ENCODE results near the gene PAQR9.

GRCh38 chr3:143001034-143001368, 37.5 kb upstream of the PAQR9 start:
- TF ChIP-seq, protein P1, sequence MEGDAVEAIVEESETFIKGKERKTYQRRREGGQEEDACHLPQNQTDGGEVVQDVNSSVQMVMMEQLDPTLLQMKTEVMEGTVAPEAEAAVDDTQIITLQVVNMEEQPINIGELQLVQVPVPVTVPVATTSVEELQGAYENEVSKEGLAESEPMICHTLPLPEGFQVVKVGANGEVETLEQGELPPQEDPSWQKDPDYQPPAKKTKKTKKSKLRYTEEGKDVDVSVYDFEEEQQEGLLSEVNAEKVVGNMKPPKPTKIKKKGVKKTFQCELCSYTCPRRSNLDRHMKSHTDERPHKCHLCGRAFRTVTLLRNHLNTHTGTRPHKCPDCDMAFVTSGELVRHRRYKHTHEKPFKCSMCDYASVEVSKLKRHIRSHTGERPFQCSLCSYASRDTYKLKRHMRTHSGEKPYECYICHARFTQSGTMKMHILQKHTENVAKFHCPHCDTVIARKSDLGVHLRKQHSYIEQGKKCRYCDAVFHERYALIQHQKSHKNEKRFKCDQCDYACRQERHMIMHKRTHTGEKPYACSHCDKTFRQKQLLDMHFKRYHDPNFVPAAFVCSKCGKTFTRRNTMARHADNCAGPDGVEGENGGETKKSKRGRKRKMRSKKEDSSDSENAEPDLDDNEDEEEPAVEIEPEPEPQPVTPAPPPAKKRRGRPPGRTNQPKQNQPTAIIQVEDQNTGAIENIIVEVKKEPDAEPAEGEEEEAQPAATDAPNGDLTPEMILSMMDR (IDR thresholded peaks at IDR 0.05; ENCODE audit: insufficient read depth, low read length, poor library complexity, severe bottlenecking): no peak
- TF ChIP-seq EZH2phosphoT487 (conservative IDR thresholded peaks at IDR 0.05; ENCODE audit: low read length): no peak

All from SU-DHL-6 (cell line).